Endothelial cell of umbilical vein (primary cell): ENCODE results near the gene THOP1. TPM values are rescaled to one million over a fixed set of nuclear protein-coding genes. Genes with fewer than 3 reads are reported as not detected.

Source experiments
- BruUV-seq: library from RNA; stranded (reverse); fragments of 400-500 nt; replicated peaks from 2 replicates; lab custom pipeline; 2021; lab: Mats Ljungman, UMichigan
- CTCF ChIA-PET: fragments of 300-600, 350-600 bp; sonication (Branson Sonifier 250); formaldehyde crosslinking; loops from one replicate; lab custom pipeline; 2021; ENCODE audit warnings: antibody characterized with exemption, inconsistent platforms; lab: Charles Lee
- POLR2A ChIA-PET: fragments of 300-600, 350-600 bp; sonication (Branson Sonifier 250); formaldehyde crosslinking; loops from one replicate; lab custom pipeline; 2021; ENCODE audit warnings: antibody characterized with exemption, inconsistent platforms; lab: Charles Lee
- DNase-seq: peaks from one replicate; pipeline ENCODE4 v3.0.0-alpha.2; 2011; ENCODE audit warnings: low read depth, low spot score
- FAIRE-seq: peaks from 2 replicates; lab custom pipeline; 2011; peaks lifted over from hg19 to GRCh38; lab: Jason Lieb, UNC
- H2AFZ ChIP-seq: 2 replicates; pipeline ENCODE4 v1.6.0; 2012; ENCODE audit warnings: low read depth, low read length, control low read depth, inconsistent platforms
- H3K27ac ChIP-seq: 2 replicates; pipeline ENCODE4 v1.5.1; 2011; ENCODE audit warnings: low read depth, mild to moderate bottlenecking, control low read depth, low read length, moderate library complexity; ENCODE audit not compliant: insufficient read depth
- H3K27me3 ChIP-seq, 2 experiments: 2 replicates each; pipeline versions ENCODE4 v1.6.0 to v1.6.1; 2011; ENCODE audit warnings: low read length in 2 of 2, mixed read lengths in 1 of 2; ENCODE audit not compliant: control insufficient read depth in 2 of 2, insufficient read depth in 2 of 2
- H3K36me3 ChIP-seq, 2 experiments: 2 replicates in 1 of 2; 3 replicates in 1 of 2; pipeline ENCODE4 v1.5.1; 2011; ENCODE audit warnings: low read length in 2 of 2, mild to moderate bottlenecking in 1 of 2, moderate library complexity in 1 of 2; ENCODE audit not compliant: control insufficient read depth in 2 of 2, insufficient read depth in 2 of 2; ENCODE audit errors: extremely low read depth in 1 of 2
- H3K4me1 ChIP-seq: 3 replicates; pipeline ENCODE4 v1.5.1; 2011; ENCODE audit warnings: mild to moderate bottlenecking, low read length; ENCODE audit not compliant: control insufficient read depth, insufficient read depth; ENCODE audit errors: extremely low read depth
- H3K4me2 ChIP-seq: 2 replicates; pipeline ENCODE4 v1.6.1; 2011; ENCODE audit warnings: low read length, control low read depth, mixed read lengths; ENCODE audit not compliant: insufficient read depth
- H3K4me3 ChIP-seq, 3 experiments: fragments of 200-600 bp in 1 of 3; sonication (generic), shearing (Covaris generic) in 1 of 3; replicated peaks in 1 of 3; 2 replicates each; pipeline ENCODE4 v1.5.1; 2011 to 2016; ENCODE audit warnings: control low read depth in 3 of 3, low read length in 3 of 3, mild to moderate bottlenecking in 2 of 3, inconsistent platforms in 1 of 3, low read depth in 1 of 3, moderate library complexity in 1 of 3; ENCODE audit not compliant: insufficient read depth in 1 of 3
- H3K79me2 ChIP-seq: 2 replicates; pipeline ENCODE4 v1.6.0; 2012; ENCODE audit warnings: low read length, inconsistent platforms; ENCODE audit not compliant: control insufficient read depth, insufficient read depth
- H3K9ac ChIP-seq: replicated peaks from 2 replicates; pipeline ENCODE3; 2011; ENCODE audit warnings: low read length, control low read depth; ENCODE audit not compliant: insufficient read depth; ENCODE audit errors: extremely low read depth
- H3K9me1 ChIP-seq: replicated peaks from 3 replicates; pipeline ENCODE4 v1.6.0; 2011; ENCODE audit warnings: mild to moderate bottlenecking, low read length; ENCODE audit not compliant: control insufficient read depth, insufficient read depth; ENCODE audit errors: extremely low read depth
- H3K9me3 ChIP-seq: replicated peaks from 2 replicates; pipeline ENCODE4 v1.5.1; 2012; ENCODE audit warnings: low read length, inconsistent platforms; ENCODE audit not compliant: control insufficient read depth, insufficient read depth
- H4K20me1 ChIP-seq: replicated peaks from 2 replicates; pipeline ENCODE3; 2011; ENCODE audit warnings: mild to moderate bottlenecking, low read length; ENCODE audit not compliant: control insufficient read depth, insufficient read depth; ENCODE audit errors: extremely low read depth
- CTCF ChIP-seq, 2 donors: IDR thresholded peaks; 1 replicate in 1 of 2; 2 replicates in 1 of 2; pipeline ENCODE4 v1.5.1; 2011; ENCODE audit warnings: low read length in 2 of 2, mild to moderate bottlenecking in 2 of 2, moderate library complexity in 2 of 2, control low read depth in 1 of 2, inconsistent platforms in 1 of 2, low read depth in 1 of 2; ENCODE audit not compliant: insufficient read depth in 1 of 2; ENCODE audit errors: extremely low read depth in 1 of 2
- EZH2 ChIP-seq: IDR thresholded peaks from 2 replicates; pipeline ENCODE4 v1.6.1; 2012; ENCODE audit warnings: borderline replicate concordance, low read depth, mild to moderate bottlenecking, moderate library complexity, low read length, inconsistent platforms; ENCODE audit not compliant: severe bottlenecking
- FOS ChIP-seq: IDR thresholded peaks from 2 replicates; pipeline ENCODE4 v1.6.1; 2011; ENCODE audit warnings: mild to moderate bottlenecking, low read length, moderate library complexity, borderline replicate concordance; ENCODE audit not compliant: insufficient read depth
- GATA2 ChIP-seq: IDR thresholded peaks from 2 replicates; pipeline ENCODE4 v1.7.0; 2011; ENCODE audit warnings: low read depth, mild to moderate bottlenecking, moderate library complexity, mixed read lengths, low read length; ENCODE audit not compliant: insufficient read length, insufficient read depth
- JUN ChIP-seq: IDR thresholded peaks from 2 replicates; pipeline ENCODE4 v1.6.1; 2011; ENCODE audit warnings: borderline replicate concordance, low read depth; ENCODE audit not compliant: insufficient read length, insufficient read depth
- MYC ChIP-seq: IDR thresholded peaks from one replicate; pipeline ENCODE4 v1.6.1; 2011; ENCODE audit warnings: mild to moderate bottlenecking, low read depth, low read length
- POLR2A ChIP-seq: IDR thresholded peaks from 2 replicates; pipeline ENCODE4 v1.6.1; 2012; ENCODE audit warnings: low read depth, mild to moderate bottlenecking, control low read depth, low read length
- POLR2AphosphoS5 ChIP-seq: IDR thresholded peaks from 2 replicates; pipeline ENCODE4 v1.6.1; 2012; ENCODE audit warnings: low read depth, mild to moderate bottlenecking, control low read depth, low read length, moderate library complexity; ENCODE audit not compliant: insufficient read depth
- dilution Hi-C: fragments of 300-500 bp; cut with MboI; formaldehyde crosslinking; loops from one replicate; pipeline ENCODE4 v1.15.0; 2019; ENCODE audit warnings: low sequenced_read_pairs; ENCODE audit not compliant: extremely low pct_ligation_motif_present
- intact Hi-C: fragments of 100-400 bp; cut with micrococcal nuclease; formaldehyde crosslinking; loops from one replicate; pipeline ENCODE4 v1.10.0; 2022
- polyA plus RNA-seq, 4 experiments: library from polyadenylated mRNA; depleted of rRNA in 3 of 4; stranded (reverse) in 3 of 4; unstranded in 1 of 4; fragments of >200 nt; gene quantifications; 2 replicates each; pipeline versions ENCODE4 v1.2.1 to v1.2.3, GENCODE V29; 2011 to 2012; ENCODE audit warnings: missing spikeins in 1 of 4
- total RNA-seq: library from RNA; stranded (reverse); gene quantifications from 2 replicates; pipeline ENCODE4 v1.2.3, GENCODE V29; 2021
- TF ChIP-seq, protein P1 (sequence below): IDR thresholded peaks from 2 replicates; pipeline ENCODE4 v1.6.1; 2011; ENCODE audit not compliant: insufficient read depth, insufficient read length

The THOP1 gene
- total and polyA plus RNA-seq, 2 donors (not counting 3 experiments of a cell fraction or from before 2014, with no cell fraction given) = 88.0 to 115 TPM

DNA sequence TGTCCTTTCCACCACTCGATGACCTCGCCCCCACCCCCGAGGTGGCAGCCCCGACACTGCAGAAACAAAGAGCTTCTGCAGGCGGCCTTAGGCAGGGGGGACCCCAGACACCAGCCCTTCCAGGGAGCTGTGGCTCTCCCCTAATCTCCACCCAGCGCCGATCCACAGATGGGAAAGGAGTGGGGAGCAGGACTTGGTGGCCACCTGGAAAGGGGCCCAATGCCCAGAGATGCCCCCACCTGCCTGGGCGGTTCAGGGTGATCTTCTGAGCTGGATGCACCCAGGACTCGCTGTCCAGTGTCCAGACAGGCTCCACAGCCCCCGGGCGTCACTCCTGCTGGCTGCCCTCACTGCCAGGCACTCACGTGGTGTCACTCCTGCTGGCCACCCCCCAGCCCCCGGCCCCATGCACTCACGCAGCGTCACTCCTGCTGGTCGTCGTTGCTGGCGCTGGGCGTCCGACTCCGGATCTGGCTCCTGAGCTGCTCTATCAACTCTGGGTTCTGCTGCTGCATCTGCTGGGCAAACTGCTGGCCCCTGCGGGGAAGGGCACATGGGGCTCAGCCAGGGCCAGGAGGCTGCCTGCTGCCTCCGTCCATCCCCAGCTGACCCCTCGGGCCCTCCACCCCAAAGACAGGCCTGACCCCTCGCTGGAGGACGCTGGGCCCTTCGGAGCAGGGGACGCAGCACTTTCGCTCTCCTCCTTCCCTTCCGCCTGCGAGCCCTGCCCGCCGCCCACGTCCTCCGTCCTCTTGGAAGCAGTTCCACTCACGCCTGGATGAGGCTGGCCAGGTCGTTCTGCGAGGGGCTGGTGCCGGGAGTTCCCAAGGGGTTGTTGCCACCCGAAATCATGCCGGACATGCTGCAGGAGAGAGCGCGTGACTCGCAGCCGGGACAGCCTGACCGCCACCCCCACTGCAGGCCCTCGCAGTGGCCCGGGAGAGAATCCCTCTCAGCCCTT is 28.1 kb upstream of the THOP1 start:
- H3K36me3 ChIP-seq = peaks cover 8 to 33% of the 10 kb centered on the region in 2 experiments
- DNase-seq (no peak), FAIRE-seq (no peak)
- no peak overlapping the region for H3K9ac ChIP-seq
- no peaks in the 10 kb centered on the region for H4K20me1 ChIP-seq
- H2AFZ ChIP-seq = no peak overlapping the region
- H3K27me3 ChIP-seq = no peaks in the 10 kb centered on the region
- intact Hi-C loops = no loop called here
- BruUV-seq = no TSS peak
- no peaks in the 10 kb centered on the region for H3K4me1 ChIP-seq
- ChIA-PET CTCF (no interaction called here), POLR2A (no interaction called here)
- TF ChIP-seq POLR2A = no peak
- no peak for TF ChIP-seq CTCF (IDR thresholded peaks at IDR 0.05; ENCODE audit: extremely low read depth in 1 of 2, insufficient read depth in 1 of 2, low read depth in 1 of 2, low read length in 2 of 2)
- no peak for TF ChIP-seq POLR2AphosphoS5
- no peak for TF ChIP-seq FOS
- no peak for TF ChIP-seq JUN
- TF ChIP-seq, protein P1, sequence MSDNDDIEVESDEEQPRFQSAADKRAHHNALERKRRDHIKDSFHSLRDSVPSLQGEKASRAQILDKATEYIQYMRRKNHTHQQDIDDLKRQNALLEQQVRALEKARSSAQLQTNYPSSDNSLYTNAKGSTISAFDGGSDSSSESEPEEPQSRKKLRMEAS = no peak
- no peak for TF ChIP-seq EZH2
- TF ChIP-seq GATA2 = no peak
- no peak for TF ChIP-seq MYC
- dilution Hi-C loops = loop anchor here (10.0 kb wide), 1 partner anchor 62 kb away; no protein-coding TSS in a partner anchor
- no peak overlapping the region for H3K4me3 ChIP-seq
- H3K9me1 ChIP-seq = no peaks in the 10 kb centered on the region
- no peak overlapping the region for H3K4me2 ChIP-seq
- no peaks in the 10 kb centered on the region for H3K9me3 ChIP-seq
- no peaks in the 10 kb centered on the region for H3K79me2 ChIP-seq
- H3K27ac ChIP-seq = no peak overlapping the region
